Right renal pelvis (tissue), 4 donors: ENCODE measurements around the gene CYGB. TPM values are rescaled to one million over a fixed set of nuclear protein-coding genes. Genes with fewer than 3 reads are reported as not detected.

ENCODE experiments used
- DNase-seq, 4 donors: peaks; one replicate each; pipeline ENCODE4 v3.0.0-alpha.2; 2013; ENCODE audit warnings: low read depth in 4 of 4, low spot score in 3 of 4, missing footprints in 1 of 4
- polyA plus RNA-seq, 4 donors: library from polyadenylated mRNA; unstranded; fragments of 120-200 nt; gene quantifications; one replicate each; pipeline ENCODE4 v1.2.1, GENCODE V29; 2013; ENCODE audit not compliant: insufficient read length in 4 of 4

CYGB gene
- polyA plus RNA-seq, 4 donors: 15.1 to 17.4 (median 15.4) TPM

GRCh38 chr17:76551685-76552084 lies 14.2 kb upstream of the CYGB start:
- no peak for DNase-seq

GRCh38 chr17:76550712-76551615 lies 13.5 kb upstream of the CYGB start:
- DNase-seq: no peak

GRCh38 chr17:76549539-76549938 lies 12.0 kb upstream of the CYGB start:
- DNase-seq: no peak

GRCh38 chr17:76549215-76549518 lies 11.7 kb upstream of the CYGB start:
- no peak for DNase-seq

- DNase-seq: no peak
These were observed 11.1 kb upstream of the CYGB start for GRCh38 chr17:76548378-76549214.

GRCh38 chr17:76547642-76548202 lies 10.2 kb upstream of the CYGB start:
- DNase-seq: no peak

GRCh38 chr17:76547183-76547641 lies 9.7 kb upstream of the CYGB start:
- DNase-seq: peak in 2 of 4 donors; percentile 63 to 69

- no peak for DNase-seq
These were observed 9.2 kb upstream of the CYGB start for GRCh38 chr17:76546556-76547182.

- DNase-seq: no peak
These were observed 8.5 kb upstream of the CYGB start for GRCh38 chr17:76545918-76546555.

- DNase-seq: no peak
These were observed 7.2 kb upstream of the CYGB start for GRCh38 chr17:76544546-76545365.

- no peak for DNase-seq
These were observed 6.5 kb upstream of the CYGB start for GRCh38 chr17:76543826-76544545.

GRCh38 chr17:76543482-76543825 lies 5.9 kb upstream of the CYGB start:
- no peak for DNase-seq

GRCh38 chr17:76542984-76543383 lies 5.5 kb upstream of the CYGB start:
- no peak for DNase-seq

GRCh38 chr17:76542566-76542971 lies 5.1 kb upstream of the CYGB start:
- no peak for DNase-seq

GRCh38 chr17:76541739-76542454 lies 4.4 kb upstream of the CYGB start:
- DNase-seq: no peak

- peak; percentile 81 to 94 (median 92) for DNase-seq
These were observed 3.1 kb upstream of the CYGB start for GRCh38 chr17:76540381-76541300.

- DNase-seq: no peak
These were observed 2.2 kb upstream of the CYGB start, which contains the start of gene PRCD for GRCh38 chr17:76539631-76540271. PRCD (plus strand) TSS chr17:76540044; CDS start chr17:76540142, 98 bp downstream.
